ENCODE results near the gene PROX1.

Gene PROX1

DNA sequence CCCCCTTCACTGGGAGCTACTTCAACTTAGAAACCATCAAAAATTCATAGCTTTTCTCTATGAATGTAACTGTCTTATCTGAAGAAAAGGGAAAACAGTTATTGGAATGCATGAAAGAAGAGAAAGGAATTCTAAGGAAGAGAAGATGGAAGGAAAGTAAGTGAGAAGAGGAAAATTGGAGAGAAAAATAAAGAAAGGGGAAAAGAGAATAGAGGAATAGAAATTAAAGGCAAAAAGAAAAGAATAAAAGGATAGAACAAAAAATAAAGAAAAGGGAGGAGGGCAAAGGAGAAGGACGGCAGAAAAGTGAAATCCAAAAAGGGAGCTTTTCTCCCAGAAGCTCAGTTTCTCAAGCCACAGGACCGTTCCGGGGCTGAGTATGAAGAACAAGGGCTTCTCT, 9.9 kb upstream of the PROX1 start:
- no peaks in the 10 kb centered on the region for H3K9me3 ChIP-seq (ENCODE audit: control insufficient read depth, low read length)
- no peaks in the 10 kb centered on the region for H3K36me3 ChIP-seq (ENCODE audit: control insufficient read depth, insufficient read depth, low read length)
- no peak overlapping the region for H3K27ac ChIP-seq (ENCODE audit: insufficient read depth, low read length, poor library complexity, severe bottlenecking)
- H3K27me3 ChIP-seq (replicated peaks; ENCODE audit: control insufficient read depth, insufficient read depth, low read length, poor library complexity, severe bottlenecking) = peaks cover 26% of the 10 kb centered on the region
- H3K4me1 ChIP-seq (ENCODE audit: control insufficient read depth, insufficient read depth, low read length, poor library complexity, severe bottlenecking) = peaks cover 2% of the 10 kb centered on the region
- DNase-seq = no peak
- no peak overlapping the region for H3K4me3 ChIP-seq (ENCODE audit: insufficient read depth, low read depth, low read length, poor library complexity, severe bottlenecking)

DNA sequence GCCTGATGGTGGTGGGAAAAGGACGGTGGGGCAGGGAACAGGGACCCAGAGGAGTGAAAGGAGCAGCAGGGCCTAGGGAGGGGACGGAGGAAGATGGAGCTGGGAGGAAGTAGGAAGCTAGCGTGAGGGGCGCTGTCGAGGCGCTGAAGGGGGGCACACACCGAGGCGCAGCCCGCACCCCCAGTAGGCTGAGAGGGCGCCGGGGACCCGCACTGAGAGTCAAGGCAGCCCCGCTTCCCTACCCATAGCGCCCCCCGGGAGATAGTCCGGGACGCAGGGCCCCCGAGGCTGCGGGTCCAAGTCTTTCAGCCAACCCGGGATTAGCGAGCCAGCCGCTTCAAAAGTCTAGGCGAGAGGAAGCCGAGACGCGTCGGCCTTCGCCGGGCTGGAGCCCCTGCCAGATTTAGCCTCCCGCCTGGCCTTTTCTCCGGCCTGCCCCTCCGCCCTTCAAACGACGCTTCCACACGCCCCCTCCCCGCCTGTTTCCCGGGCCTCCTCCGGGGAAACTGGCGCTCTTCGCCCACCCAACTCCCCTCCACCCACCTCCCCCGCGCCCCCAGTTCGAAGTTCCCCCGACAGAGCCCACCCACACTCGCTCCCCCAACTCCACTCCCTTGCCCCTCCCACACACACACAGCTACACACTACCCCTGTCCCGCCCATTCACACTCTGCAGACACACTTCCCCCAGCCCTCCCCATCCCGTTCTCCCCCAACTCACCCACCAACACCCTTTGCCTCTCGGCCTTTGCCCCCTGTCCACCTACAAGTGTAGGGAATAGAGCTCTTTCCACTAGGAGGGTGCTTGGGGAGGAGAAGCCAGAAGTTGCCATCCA, 7.8 kb upstream of the PROX1 start:
- H3K4me1 ChIP-seq (ENCODE audit: control insufficient read depth, insufficient read depth, low read length, poor library complexity, severe bottlenecking) = peaks cover 4% of the 10 kb centered on the region
- DNase-seq = no peak

DNA sequence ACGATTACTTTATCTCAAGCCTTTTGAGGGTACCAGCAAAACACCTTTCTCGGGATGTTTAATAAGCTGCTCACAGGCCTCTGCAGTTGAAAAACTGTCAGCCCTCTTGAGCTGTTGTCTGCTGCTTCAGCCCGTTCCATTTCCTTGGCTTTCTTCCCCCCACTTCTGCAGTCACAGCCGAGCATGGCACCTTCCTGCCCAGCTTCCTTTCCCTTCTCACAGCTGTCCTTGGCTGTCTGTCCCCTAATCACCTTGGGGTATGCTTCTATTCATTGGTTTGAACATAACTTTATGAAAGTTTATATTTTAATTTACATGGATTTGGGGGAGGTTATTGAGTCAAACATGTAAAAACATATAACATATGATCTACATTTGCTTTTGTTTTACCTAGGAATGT, 6.9 kb upstream of the PROX1 start:
- Histone ChIP-seq H3K27ac (ENCODE audit: insufficient read depth, low read length, poor library complexity, severe bottlenecking) (no peak overlapping the region), H3K36me3 (ENCODE audit: control insufficient read depth, insufficient read depth, low read length) (no peaks in the 10 kb centered on the region), H3K4me1 (ENCODE audit: control insufficient read depth, insufficient read depth, low read length, poor library complexity, severe bottlenecking) (peaks cover 4% of the 10 kb centered on the region), H3K27me3 (replicated peaks; ENCODE audit: control insufficient read depth, insufficient read depth, low read length, poor library complexity, severe bottlenecking) (peaks cover 49% of the 10 kb centered on the region), H3K4me3 (ENCODE audit: insufficient read depth, low read depth, low read length, poor library complexity, severe bottlenecking) (no peak overlapping the region), H3K9me3 (ENCODE audit: control insufficient read depth, low read length) (no peaks in the 10 kb centered on the region)
- no peak for DNase-seq

More for the DNA sequence above, 7.8 kb upstream of the PROX1 start:
- Histone ChIP-seq H3K9me3 (ENCODE audit: control insufficient read depth, low read length) (no peaks in the 10 kb centered on the region), H3K36me3 (ENCODE audit: control insufficient read depth, insufficient read depth, low read length) (no peaks in the 10 kb centered on the region), H3K4me3 (ENCODE audit: insufficient read depth, low read depth, low read length, poor library complexity, severe bottlenecking) (no peak overlapping the region), H3K27ac (ENCODE audit: insufficient read depth, low read length, poor library complexity, severe bottlenecking) (no peak overlapping the region), H3K27me3 (replicated peaks; ENCODE audit: control insufficient read depth, insufficient read depth, low read length, poor library complexity, severe bottlenecking) (peaks cover 46% of the 10 kb centered on the region)

DNA sequence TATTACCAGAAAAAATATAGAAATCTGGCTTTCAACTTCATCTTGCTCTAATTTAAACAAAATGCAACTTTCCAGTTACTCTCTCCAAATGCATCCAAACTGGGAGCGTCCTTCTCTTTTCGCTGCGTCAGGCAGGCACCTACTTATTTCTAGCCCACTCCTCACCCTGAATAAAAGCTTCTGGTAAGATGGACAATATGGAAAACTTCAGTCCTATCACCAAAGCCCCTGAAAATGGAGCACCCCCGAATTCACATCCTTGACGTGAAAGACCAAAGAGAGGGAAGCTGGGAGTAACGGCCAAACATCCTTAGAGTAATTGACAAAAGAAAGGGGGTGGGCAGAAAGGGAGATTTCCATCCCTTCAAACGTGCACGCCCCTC, 5.5 kb upstream of the PROX1 start:
- Histone ChIP-seq H3K27me3 (replicated peaks; ENCODE audit: control insufficient read depth, insufficient read depth, low read length, poor library complexity, severe bottlenecking) (peaks cover 61% of the 10 kb centered on the region), H3K4me1 (ENCODE audit: control insufficient read depth, insufficient read depth, low read length, poor library complexity, severe bottlenecking) (peaks cover 4% of the 10 kb centered on the region), H3K4me3 (ENCODE audit: insufficient read depth, low read depth, low read length, poor library complexity, severe bottlenecking) (no peak overlapping the region), H3K9me3 (ENCODE audit: control insufficient read depth, low read length) (no peaks in the 10 kb centered on the region), H3K36me3 (ENCODE audit: control insufficient read depth, insufficient read depth, low read length) (no peaks in the 10 kb centered on the region), H3K27ac (ENCODE audit: insufficient read depth, low read length, poor library complexity, severe bottlenecking) (no peak overlapping the region)
- no peak for DNase-seq

DNA sequence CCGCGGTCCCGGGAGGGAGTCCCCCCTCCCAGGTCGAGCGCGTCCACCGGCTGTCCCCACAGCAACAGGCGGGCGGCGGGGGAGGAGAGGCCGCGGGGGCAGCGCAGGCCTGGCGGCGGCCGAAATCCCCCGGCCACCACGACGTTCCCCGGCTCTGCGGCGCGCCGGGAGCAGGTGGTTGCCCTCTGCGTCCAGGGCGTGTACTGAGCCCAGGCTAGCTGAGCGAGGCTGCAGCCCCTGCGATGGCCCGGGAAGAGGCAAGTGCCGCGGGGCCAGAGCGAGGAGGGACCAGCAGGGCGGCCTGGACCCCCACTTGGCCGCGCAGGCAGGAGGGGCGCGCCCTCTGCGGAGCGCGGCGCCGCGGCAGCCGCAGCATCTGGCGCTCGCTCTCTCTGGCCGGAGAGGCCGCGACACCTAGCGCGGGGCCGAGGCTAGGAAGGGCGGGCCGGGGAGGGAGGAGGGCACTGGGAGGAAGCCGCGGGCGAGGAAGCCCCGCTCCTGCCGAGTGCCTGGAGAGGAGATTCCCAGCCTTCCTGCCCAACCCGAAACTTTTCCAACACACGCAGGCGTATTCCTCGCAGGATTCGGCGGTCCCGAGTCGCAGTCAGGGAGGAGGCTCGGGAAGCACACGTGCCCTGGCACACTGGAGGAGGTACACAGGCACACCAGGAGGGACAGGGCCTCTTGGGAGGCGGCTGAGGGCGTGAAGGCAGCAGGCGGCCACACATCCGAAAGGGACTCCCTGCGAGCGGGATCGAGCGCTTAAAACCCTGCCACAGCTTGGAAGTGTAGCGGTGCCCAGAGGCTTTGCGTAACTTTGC, 4.9 kb upstream of the PROX1 start:
- no peaks in the 10 kb centered on the region for H3K9me3 ChIP-seq (ENCODE audit: control insufficient read depth, low read length)
- no peak overlapping the region for H3K4me3 ChIP-seq (ENCODE audit: insufficient read depth, low read depth, low read length, poor library complexity, severe bottlenecking)
- DNase-seq = no peak
- H3K36me3 ChIP-seq (ENCODE audit: control insufficient read depth, insufficient read depth, low read length) = no peaks in the 10 kb centered on the region
- peaks cover 4% of the 10 kb centered on the region for H3K4me1 ChIP-seq (ENCODE audit: control insufficient read depth, insufficient read depth, low read length, poor library complexity, severe bottlenecking)
- peaks cover 61% of the 10 kb centered on the region for H3K27me3 ChIP-seq (replicated peaks; ENCODE audit: control insufficient read depth, insufficient read depth, low read length, poor library complexity, severe bottlenecking)
- no peak overlapping the region for H3K27ac ChIP-seq (ENCODE audit: insufficient read depth, low read length, poor library complexity, severe bottlenecking)

DNA sequence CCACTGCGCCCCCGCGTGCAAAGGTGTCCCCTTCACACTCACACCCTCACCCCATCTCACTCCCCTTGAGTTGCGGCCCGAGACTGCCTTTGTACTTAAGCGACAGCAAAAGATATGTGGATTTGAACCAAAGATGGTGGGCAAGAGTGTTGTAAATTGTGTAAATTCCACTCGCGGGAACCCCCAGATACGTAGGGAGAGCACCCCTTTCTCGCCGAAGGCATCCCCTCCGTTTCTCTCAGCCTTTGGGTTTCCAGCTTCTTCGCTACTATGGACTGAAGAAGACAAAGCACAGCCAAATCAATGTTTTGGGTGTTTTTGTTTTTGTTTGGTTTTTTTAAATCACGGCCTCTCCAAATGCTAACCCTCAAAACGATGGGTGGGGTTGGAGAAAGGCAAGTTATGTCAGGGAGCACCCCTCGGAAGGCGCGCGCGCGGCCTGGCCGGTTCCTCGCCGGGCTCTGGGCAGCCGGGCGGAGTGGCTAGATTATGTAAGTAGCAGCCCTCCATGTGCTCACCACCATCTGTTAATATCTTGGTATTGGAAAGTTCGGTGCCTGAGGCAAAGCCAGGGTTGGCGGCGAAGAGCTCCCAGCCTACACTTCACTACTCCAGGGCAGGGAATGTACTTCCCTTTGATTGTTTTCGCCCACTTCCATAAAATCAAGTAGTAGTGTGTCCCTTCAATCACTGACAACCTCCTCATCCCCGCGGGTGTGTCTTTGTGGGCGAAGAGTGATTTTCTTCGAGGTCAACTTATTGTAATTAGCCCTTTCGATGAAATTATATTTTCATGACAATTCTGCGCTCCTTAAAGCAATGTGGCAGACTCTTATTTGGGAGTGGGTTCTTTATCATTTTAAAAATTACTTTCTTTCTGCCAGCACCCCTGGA, 4.0 kb upstream of the PROX1 start:
- Histone ChIP-seq H3K4me3 (ENCODE audit: insufficient read depth, low read depth, low read length, poor library complexity, severe bottlenecking) (no peak overlapping the region), H3K27me3 (replicated peaks; ENCODE audit: control insufficient read depth, insufficient read depth, low read length, poor library complexity, severe bottlenecking) (peaks cover 66% of the 10 kb centered on the region), H3K4me1 (ENCODE audit: control insufficient read depth, insufficient read depth, low read length, poor library complexity, severe bottlenecking) (peaks cover 12% of the 10 kb centered on the region), H3K9me3 (ENCODE audit: control insufficient read depth, low read length) (no peaks in the 10 kb centered on the region), H3K36me3 (ENCODE audit: control insufficient read depth, insufficient read depth, low read length) (no peaks in the 10 kb centered on the region), H3K27ac (ENCODE audit: insufficient read depth, low read length, poor library complexity, severe bottlenecking) (no peak overlapping the region)
- DNase-seq = no peak

DNA sequence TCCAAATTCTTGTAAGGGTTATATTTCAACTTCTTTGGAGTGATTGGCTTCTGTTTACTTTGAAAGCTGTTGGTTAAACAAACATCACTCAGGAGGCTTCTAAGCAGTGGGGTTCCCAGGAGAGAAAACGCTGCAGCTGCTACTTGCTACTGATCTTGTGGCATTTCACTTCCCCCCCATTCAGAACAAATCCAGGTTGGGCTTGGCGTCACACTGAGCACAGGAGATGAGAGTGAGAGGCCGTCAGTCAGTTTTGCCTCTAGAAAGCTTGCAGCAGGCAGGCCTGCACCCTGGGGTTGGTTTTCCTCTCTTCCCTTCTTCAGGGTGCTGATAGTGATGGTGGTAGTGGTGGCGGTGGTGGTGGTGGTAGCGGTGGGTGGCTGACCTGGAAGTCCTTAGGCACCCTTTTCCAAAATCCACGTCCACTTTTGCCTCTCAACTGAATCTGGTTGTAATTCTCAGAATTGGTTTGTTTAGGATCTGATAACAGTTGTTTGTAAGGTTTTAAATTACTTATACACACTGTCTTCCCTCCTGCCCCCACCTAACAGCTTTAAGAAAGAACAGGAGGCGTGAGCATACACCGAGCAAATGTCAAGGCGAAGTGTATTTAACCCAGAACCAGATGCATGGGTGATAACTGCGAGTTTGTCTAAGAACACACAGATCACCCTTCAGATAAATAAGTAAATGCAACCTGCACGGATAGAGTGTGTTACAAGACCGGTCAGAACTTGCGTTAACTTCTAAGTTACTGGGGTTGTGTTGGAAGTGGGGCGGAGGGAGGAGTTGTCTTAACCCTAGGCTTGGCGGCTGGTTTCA, 3.2 kb upstream of the PROX1 start:
- H3K27me3 ChIP-seq (replicated peaks; ENCODE audit: control insufficient read depth, insufficient read depth, low read length, poor library complexity, severe bottlenecking) = peaks cover 74% of the 10 kb centered on the region
- H3K4me3 ChIP-seq (ENCODE audit: insufficient read depth, low read depth, low read length, poor library complexity, severe bottlenecking) = no peak overlapping the region
- no peaks in the 10 kb centered on the region for H3K9me3 ChIP-seq (ENCODE audit: control insufficient read depth, low read length)
- no peak for DNase-seq
- no peaks in the 10 kb centered on the region for H3K36me3 ChIP-seq (ENCODE audit: control insufficient read depth, insufficient read depth, low read length)
- peaks cover 19% of the 10 kb centered on the region for H3K4me1 ChIP-seq (ENCODE audit: control insufficient read depth, insufficient read depth, low read length, poor library complexity, severe bottlenecking)
- no peak overlapping the region for H3K27ac ChIP-seq (ENCODE audit: insufficient read depth, low read length, poor library complexity, severe bottlenecking)

DNA sequence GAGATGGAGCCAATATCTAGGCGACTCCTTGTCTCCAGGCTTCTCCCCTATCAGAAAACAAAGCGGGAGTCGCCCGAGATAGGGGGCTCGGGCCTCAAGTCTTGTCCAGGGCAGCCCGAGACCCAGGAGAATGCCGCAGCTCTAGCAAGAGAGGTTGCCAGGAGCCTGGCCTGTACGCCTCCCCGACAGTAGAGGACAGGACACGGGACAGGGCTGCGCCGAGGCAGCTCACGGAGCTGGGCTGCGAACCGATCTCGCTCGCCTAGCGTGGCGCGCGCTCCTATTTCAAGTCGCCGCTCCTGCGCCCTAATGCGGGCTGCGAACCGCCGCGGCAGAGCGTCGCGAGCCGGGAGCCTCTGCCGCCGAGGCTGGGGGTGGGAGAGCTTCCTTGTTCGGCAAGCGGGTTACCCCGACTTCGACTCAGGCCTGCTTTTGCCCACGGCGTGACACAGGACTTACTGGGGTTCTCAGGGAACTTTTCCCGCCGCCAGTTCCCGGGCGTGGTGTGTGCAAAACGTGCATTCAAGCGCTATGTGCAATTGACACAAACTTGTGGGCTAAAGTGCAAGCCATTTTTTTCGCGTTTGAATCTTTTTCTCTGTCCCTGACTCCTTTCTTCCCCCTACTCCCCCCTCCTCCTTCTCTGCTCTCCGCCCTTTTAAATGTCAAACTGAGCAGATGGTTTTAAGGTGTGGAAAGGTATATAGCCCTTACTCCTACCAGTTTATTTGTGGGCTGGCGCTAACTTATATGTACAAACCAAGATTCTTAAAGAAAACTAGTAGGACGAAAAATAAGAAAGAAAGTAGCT, 2.4 kb upstream of the PROX1 start:
- Histone ChIP-seq H3K9me3 (ENCODE audit: control insufficient read depth, low read length) (no peaks in the 10 kb centered on the region), H3K27me3 (replicated peaks; ENCODE audit: control insufficient read depth, insufficient read depth, low read length, poor library complexity, severe bottlenecking) (peaks cover 73% of the 10 kb centered on the region), H3K36me3 (ENCODE audit: control insufficient read depth, insufficient read depth, low read length) (no peaks in the 10 kb centered on the region), H3K27ac (ENCODE audit: insufficient read depth, low read length, poor library complexity, severe bottlenecking) (no peak overlapping the region), H3K4me3 (ENCODE audit: insufficient read depth, low read depth, low read length, poor library complexity, severe bottlenecking) (no peak overlapping the region), H3K4me1 (ENCODE audit: control insufficient read depth, insufficient read depth, low read length, poor library complexity, severe bottlenecking) (peaks cover 19% of the 10 kb centered on the region)
- no peak for DNase-seq
